AG09319 (cell line): ENCODE measurements around the gene ABCC4.

Source experiments
- DNase-seq: peaks from one replicate; pipeline ENCODE4 v3.0.0-alpha.2; 2010; ENCODE audit warnings: low read depth; ENCODE audit errors: extremely low read depth
- TF ChIP-seq, protein P1 (sequence below): IDR thresholded peaks from 2 replicates; pipeline ENCODE4 v1.5.1; 2011; ENCODE audit warnings: low read depth, mild to moderate bottlenecking, inconsistent platforms, low read length, moderate library complexity

The ABCC4 gene

DNA sequence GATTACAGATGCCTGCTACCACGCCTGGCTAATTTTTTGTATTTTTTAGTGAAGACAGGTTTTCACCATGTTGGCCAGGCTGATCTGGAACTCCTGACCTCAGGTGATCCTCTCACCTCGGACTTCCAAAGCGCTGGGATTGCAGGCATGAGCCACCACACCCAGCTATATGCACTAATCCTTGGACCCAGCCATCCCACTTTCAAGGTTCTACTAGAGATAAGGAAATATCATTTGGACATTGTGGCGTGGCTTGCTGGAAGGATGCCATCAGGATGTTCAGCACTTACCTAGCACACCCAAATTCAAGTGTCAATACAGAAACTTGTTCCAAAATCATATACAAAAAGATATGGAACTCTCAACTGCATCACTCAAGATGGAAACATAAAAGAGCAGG, 136.4 kb downstream of the ABCC4 start:
- TF ChIP-seq, protein P1, sequence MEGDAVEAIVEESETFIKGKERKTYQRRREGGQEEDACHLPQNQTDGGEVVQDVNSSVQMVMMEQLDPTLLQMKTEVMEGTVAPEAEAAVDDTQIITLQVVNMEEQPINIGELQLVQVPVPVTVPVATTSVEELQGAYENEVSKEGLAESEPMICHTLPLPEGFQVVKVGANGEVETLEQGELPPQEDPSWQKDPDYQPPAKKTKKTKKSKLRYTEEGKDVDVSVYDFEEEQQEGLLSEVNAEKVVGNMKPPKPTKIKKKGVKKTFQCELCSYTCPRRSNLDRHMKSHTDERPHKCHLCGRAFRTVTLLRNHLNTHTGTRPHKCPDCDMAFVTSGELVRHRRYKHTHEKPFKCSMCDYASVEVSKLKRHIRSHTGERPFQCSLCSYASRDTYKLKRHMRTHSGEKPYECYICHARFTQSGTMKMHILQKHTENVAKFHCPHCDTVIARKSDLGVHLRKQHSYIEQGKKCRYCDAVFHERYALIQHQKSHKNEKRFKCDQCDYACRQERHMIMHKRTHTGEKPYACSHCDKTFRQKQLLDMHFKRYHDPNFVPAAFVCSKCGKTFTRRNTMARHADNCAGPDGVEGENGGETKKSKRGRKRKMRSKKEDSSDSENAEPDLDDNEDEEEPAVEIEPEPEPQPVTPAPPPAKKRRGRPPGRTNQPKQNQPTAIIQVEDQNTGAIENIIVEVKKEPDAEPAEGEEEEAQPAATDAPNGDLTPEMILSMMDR: no peak
- DNase-seq: no peak

DNA sequence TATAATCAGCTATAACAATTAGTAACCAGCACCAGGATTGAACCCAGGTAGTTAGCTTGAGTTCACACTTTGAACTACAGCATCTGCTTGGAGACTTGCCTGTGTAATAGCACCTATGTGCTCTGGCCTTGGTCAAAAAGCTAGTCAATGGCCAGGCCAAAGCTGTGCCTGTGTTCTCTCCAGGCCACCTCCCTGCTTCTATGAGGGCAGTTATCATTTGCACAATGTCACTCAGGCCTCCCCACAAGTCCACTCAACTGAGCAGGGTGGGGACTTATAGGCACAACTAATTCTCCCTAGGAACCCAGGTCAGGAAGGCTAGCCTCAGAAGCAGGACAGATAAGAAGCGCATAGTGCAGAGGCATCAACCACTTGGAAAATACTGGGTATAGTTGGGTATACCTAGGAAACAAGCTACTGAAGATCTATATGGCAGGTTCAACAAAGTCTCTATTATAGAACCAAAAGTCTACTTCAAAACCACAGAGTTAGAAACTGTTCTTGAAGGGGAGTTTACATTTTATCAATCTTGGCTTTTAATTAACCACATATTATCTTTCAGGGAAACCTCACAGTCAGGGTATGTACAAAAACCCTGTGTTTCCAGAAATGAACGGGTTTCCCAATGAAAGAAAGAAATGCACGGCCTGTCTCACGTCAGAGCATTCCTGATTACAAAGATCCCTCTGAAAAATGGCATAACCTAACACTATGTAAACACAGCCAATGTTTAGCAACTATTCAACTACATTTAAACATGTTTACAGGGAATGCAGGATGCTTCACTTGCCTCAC, 140.9 kb downstream of the ABCC4 start:
- peak; percentile 4 for DNase-seq
- TF ChIP-seq, protein P1: no peak

DNA sequence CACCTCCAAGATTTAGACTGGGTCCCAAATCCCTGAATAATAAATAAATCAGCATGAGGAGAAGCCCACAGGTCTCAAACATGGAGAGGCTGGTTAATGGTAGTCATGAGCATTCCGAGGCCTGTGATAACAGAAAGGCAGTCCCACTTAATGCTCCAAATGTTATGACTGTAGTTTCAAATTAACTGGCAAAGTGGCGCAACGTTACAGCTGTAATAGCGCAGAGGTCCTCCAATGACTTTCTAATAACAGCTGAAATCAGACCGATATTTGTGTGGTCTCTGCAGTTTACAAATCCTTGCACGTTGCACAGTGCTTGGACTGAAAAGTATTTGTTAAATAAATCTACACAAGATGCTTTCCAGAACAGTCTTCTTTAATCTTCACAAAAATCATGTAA, 141.8 kb downstream of the ABCC4 start:
- no peak for DNase-seq
- TF ChIP-seq, protein P1: no peak

DNA sequence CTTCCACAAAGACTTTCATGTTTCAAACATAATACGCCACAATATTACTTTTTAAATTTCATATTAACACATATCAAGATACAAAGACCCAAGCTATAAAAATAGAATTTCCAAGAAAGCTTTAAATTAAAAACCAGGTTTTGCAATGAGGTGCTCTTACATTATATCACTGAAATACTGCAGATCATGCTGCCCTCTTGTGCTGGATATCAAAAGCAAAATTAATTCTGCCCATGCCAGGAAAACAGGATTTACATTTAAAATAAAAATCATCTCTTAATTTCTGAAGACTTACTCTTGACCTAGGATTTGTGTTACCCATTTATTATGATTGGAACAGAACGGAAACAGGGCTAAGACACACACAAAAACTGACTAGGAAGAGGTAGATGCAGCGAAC, 145.0 kb downstream of the ABCC4 start:
- no peak for DNase-seq
- TF ChIP-seq, protein P1: peak; percentile 25

DNA sequence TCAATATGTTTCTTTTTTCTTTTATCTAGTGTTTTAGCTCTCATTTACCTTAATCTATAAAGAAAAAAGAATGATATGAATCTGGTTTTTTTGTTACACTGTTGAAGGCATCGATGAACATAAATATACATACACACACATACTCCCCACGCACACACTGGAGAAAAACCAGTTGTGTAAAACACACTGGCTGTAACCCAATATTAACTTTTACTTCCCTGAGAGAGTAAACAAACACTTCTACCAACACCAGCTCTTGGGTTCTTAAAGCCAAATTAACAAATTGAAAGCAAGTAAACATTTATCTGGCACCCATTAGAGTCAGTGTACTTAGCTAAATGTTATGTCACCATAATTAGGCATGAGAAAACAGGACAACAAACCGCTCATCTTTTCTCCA, 145.7 kb downstream of the ABCC4 start:
- TF ChIP-seq, protein P1: no peak
- no peak for DNase-seq

DNA sequence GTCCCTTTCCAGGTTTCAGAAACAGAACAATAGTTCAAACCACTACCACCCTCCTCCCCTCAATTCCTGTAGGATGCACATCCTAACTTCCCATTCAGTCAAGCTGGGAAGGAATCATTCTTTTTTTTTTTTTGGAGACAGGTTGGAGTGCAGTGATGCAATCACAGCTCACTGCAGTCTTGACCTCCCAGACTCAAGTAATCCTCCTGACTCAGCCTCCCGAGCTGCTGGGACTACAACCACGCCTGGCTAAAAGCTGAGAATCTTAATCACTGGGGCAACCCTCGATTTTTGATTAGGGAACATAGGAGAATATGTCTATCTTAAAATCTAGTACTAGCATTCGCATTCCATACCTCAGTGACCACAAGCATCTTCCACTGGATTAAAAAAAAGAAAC, 146.2 kb downstream of the ABCC4 start:
- DNase-seq: no peak
- TF ChIP-seq, protein P1: no peak

DNA sequence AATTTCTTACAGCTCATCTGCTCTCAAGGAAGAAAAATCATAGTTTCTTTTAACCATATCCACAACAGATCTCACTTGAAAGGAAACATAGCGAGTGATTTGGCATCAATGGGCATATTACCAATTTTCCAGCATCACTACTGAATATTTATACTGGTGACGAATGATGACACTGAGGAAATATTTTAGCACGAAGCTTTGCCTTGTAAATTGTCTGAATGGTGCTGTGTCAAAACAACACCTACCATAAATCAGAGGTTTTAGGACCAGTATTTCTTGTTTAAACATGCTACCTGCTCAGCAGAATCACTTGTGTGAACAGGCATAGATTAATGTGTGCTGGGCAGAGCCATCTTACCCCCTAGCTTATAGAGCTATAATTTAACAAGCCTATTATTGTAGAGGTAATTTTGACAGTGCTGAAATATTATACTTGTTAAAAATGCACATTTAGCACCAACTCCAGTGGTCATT, 146.8 kb downstream of the ABCC4 start:
- DNase-seq: no peak
- TF ChIP-seq, protein P1: no peak
